ENCODE data around the gene NFATC2.

DNA sequence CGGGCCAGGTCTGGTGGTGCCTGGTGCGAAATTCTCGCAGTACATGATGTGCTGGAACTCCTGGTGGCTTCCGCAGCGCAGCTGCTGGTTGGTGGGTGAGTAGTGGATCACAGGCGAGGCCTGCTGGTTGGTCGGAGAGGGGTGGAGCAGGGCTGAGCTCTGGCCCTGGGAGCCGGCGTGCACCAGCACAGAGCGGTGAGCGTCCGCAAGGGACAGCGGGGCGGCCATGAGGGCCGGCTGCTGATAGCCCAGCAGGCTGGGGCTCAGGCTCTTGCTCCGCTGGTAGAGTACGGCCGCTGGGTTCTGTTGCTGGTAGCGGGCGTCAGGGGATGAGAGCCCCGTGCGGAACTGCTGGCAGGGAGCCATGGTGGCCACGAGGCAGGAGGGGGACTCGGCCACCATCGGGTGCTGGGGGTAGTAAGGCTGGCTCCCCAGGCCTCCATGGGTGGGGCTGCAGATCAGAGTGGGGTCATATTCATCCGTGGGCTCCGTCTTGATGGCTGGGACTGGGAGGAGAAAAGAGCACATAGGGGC is 110.2 kb downstream of the NFATC2 start:
- TF ChIP-seq POLR2AphosphoS5 (IDR thresholded peaks at IDR 0.05; ENCODE audit: low read depth, low read length), result no peak
- TF ChIP-seq SIN3A (IDR thresholded peaks at IDR 0.05; ENCODE audit: borderline replicate concordance, insufficient read depth, low read length), result no peak
- TF ChIP-seq REST (IDR thresholded peaks at IDR 0.05; ENCODE audit: insufficient read depth in 1 of 2, low read depth in 2 of 2, low read length in 2 of 2), result no peak

Measured in PFSK-1 (cell line).